GM21576 (cell line): Measurements from ENCODE around the gene HSPD1.
"Not testable (repeated sequence)": the region's sequence is repeated elsewhere in the genome, so short reads cannot be mapped to it uniquely, and the experiment has no call there.

Source experiments
- ATAC-seq: cut with Tn5 transposase; IDR thresholded peaks from one replicate; pipeline ENCODE4 v1.9.1; 2021; ENCODE audit warnings: mild to moderate bottlenecking, moderate library complexity; ENCODE audit not compliant: unreplicated experiment

HSPD1 gene

DNA sequence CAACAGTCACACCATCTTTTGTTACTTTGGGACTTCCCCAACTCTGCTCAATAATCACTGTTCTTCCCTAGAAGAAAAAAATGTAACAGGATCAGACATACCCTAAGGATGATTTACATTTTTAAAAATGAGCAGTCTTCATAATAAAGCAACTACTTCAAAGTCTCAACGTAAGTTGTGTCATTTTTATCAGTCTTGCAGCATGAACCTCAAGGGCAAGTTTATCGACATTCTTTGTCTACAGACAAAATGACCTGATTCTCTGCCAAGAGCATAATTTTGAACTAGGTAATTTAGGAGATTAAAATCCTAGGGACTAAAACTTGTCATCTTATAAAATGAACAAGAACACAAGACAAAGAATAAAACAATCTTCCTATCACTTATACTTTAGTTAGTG lies 2.3 kb downstream of the HSPD1 start:
- ATAC-seq = no peak

DNA sequence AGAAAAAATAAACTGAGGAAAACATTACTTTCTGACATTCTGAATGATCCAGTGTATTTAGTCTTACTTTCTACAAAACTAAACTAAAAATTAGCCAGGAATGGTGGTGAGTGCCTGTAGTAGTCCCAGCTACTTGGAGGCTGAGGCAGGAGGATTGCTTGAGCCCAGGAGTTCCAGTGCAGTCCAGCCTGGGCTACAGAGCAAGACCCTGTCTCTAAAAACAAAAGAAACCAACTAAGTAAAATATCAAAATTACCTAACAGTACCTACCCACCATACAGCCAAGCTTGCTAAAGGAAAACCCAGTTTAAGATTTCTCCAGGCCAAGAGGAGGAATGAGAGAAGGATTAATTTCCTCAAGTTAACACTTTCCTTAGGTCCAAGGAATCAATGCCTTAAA lies 2.9 kb downstream of the HSPD1 start:
- no peak for ATAC-seq

DNA sequence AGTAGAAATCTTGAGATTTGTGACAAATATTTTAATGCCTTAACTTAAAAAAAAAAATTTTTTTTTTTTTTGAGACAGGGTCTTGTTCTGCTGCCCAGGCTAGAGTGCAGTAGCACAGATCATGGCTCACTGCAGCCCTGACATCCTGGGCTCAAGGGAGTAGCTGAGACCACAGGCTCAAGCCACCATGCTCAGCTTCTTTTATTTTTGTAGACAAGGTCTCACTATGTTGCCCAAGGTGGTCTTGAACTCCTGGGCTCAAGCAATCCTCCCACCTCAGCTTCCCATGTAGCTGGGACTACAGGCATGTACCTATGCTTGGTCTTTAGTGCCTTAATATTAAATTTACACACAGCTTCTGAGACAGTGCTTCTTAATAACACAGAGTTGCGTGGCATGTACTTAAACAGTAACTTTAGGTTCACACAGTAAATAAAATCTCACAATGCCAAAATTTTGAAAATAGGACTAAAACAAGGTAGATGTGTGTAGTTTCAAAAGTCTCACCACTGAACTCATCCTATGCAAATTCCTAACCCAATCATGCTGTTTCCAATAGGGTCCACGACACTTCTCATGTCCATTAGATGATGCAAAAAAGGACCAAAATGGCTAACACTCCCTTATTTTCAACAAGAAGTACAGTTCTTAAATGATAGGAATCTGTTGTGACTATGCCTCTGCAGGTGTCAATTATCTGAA lies 4.1 kb downstream of the HSPD1 start:
- no peak for ATAC-seq

DNA sequence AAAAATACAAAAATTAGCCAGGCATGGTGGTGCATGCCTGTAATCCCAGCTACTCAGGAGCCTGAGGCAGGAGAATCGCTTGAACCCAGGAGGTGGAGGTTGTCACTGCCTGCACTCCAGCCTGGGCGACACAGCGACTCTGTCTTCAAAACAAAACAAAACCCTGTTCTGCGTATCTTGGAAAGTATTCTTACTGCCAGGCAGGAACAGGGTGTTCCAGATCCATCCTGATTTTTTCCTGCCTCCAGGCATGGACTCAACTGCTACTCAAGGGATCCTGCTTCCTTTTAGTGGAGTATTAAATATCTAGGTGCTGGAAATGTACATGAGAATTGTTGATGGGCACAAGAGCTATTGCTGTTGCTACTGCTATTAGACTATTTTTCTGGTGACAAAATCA lies 12.3 kb downstream of the HSPD1 start:
- ATAC-seq = no peak

DNA sequence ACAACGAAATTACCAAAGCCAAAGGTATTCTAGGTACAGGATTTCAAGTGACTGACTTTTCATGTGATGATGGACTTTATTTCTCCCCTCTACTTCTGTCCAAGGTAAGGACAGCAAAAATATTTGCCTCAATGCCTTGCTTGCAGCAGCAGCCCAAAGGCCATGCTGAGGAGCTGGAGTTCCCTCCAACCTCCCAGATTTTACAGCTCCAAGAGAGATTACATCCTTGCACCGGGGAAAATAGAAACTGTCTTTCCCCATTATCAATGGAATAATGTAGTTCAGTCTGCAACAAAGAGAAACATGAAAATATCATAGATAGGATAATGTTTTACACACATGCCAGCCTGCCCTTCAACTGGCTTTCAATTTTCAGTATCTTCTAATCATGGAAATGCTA lies 13.5 kb downstream of the HSPD1 start:
- no peak for ATAC-seq

DNA sequence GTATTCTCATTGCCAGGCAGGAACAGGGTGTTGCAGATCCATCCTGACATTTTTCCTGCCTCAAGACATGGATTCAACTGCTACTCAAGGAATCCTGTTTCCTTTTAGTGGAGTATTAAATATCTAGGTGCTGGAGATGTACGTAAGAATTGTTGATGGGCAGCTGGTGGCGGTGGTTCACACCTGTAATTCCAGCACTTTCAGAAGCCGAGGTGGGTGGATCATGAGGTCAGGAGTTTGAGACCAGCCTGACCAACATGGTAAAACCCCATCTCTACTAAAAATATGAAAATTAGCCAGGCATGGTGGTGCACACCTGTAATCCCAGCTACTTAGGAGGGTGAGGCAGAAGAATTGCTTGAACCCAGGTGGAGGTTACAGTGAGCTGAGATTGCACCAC lies 15.4 kb downstream of the HSPD1 start:
- not testable (repeated sequence) for ATAC-seq

DNA sequence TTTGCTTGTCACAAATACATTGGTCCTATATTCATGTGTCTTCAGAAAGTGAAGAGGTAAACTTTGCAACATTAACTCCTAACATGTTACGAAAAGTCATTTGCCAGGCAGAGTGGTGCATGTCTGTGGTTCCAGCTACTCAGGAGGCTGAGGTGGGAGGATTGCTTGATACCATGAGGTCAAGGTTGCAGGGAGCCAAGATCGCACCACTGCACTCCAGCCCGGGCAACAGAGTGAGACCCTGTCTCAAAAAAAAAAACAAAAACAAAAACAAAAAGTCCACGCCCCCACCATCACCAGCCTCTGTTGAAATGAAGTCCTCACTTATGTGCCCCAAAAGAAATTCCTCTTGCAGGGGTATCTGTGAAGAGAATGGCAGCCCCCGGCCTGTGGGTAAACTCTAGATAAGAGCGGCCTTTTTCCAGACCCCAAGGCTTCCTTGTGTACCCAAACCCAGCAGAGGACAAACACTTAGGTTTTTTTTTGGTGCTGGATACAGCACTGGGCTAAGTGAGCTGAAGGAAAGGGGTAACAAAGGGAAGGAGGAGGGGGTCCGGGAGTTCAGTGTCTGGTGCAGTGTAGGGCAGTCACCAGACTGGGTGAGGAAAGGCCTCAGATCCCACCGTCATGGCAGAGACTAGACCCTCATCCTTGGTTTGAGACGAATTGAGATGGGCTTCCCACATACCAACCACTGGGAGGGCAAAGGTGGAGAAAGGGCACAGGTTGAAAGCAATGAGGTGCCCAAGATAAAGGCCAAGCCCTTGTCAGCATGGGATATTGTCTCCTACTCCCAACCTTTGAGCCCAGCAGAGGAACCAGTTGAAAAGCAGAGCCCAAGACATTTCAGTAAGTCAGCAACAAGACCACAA lies 19.2 kb downstream of the HSPD1 start:
- no peak for ATAC-seq

DNA sequence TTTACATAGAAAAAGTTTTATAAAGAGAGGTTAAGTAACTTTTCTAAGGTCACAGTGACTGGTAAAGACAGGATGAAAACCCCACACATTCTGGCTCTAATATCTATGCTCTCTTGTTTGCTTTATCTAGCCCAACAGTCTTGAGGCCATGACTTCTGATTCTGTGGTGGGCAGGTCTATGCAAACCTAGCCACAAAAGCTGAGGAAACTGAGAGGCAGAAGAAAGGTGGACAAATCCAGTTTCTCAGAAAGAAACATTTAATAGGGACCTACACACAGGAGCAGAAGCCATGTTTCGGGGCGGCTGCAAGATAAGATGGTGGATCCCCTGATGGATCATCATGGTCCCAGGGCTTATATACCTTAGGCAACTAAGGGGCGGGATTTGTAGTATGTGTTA lies 21.8 kb downstream of the HSPD1 start:
- ATAC-seq = no peak

DNA sequence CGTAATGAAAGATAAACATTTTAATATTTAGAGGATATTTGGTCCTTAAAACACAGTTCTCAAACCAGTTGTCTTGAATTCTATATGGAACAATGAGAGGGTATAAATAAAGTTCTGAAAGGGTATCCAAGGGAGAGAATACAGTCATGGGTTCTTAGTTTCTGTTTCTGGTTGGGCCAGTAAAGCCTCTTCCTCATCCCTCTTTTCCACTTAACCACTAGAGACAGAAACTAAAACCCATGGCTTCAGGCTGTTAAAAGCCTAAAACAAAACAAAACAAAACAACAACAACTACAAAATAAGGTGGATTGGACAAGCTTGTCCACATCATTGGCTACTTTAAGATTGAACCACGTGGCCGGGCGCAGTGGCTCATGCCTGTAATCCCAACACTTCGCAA lies 27.5 kb downstream of the HSPD1 start:
- ATAC-seq = no peak

DNA sequence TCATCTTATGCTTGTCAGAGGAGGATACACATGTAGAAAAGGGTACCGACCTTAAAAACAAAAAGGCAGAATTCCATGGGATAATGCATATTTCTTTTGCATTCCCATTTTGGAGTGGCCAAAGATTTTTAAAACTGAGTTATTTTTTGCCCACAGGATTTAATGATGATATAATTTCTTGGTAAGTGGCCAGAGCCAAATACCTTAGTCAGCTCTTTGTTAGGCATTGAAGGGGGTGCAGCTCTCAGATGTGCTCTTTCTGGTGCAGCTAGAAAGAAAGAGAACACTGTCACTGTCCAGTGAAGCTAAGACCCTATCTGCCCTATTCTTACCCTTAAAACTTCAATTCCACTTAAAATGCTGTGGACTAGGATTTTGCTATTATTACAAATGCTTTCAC lies 35.5 kb downstream of the HSPD1 start:
- ATAC-seq = no peak

DNA sequence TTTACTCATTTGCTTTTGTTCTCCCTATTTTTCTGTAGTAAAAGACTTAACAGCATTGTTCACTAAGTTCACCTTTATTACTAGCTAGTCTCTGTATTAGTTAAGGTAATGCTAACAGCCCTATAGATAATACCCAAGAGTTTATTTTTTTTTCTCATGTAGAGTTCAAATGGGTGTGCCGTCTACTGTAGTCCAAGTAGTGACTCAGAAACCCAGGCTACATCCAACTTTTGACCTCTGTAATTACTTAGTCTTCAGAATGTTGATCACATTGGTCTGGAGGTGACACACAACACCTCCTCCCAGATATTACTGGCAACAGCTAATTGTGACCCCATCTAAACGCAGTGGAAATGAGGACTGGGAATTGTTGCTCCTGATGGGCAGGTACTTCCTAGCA lies 38.6 kb downstream of the HSPD1 start:
- no peak for ATAC-seq

DNA sequence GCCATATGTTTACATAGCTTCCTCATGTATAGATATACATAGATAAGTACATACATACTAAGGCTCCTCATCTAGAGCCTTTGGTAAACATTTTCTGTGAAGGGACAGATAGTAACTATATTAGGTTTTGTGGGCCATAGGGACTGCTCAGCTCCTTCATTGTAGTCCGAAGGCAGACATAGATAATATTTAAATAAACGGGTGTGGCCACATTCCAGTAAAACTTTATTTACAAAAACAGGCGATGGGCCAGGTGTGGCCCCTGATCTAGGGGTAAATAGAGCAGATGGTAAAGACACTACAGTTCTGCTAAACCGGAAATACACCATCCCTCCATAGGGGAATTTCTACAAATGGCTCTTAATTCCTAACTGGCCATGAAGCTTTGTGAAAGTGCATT lies 39.0 kb downstream of the HSPD1 start:
- no peak for ATAC-seq

DNA sequence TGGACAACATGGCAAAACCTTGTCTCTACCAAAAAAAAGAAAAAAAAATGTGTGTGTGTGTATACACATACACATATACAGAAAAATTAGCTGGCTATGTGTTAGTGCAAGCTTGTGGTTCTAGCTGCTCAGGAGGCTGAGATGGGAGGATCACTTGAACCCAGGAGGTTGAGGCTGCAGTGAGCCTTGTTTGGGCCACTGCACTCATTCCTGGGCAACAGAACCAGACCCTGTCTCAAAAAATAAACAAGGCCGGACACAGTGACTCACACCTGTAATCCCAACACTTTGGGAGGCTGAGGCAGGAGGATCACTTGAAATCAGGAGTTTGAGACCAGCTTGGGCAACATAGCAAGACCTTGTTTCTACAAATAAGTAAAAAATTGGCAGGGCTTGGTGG lies 44.2 kb downstream of the HSPD1 start:
- no peak for ATAC-seq

DNA sequence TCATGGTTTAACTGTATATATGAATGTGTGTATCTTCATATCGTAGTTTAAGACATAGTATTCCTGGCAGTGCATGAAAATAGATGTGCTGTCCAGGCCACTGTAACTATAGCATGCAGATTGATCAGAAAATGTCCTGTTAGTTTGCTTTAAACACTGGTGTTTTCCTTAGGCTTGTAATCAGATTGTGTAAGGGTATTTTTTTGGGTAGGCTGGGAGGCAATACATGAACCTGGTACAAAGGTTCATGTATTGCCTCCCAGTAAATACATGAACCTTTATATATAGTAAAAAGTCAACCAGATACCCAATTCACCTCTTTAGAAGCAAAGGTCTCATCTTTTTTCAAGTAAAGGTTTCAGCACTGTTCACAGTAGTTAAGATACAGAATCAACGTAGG lies 44.7 kb downstream of the HSPD1 start:
- no peak for ATAC-seq

DNA sequence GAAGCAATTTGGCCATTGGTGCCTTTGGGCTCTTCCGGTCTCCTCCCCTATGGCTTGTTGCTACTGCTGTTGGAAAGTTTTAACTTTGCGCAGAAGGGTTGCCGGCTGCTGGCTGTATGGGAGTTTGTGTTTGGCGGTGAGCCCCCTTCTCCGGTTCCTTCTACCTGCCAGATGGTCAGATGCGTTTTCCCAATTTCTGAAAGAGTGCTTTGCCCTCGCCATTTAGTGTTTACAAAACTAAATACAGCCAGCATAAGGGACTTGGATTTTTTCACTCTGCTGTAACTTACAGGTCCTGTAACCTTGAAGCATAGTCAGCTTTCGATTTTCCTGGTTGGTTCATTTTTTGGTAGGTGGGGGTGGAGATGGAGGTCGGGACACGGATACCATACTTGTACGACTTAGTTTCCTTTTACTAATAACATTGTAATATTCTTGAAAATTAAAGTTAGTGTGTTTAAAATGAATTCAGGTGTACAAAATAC lies 45.7 kb downstream of the HSPD1 start:
- ATAC-seq = peak; percentile 32

DNA sequence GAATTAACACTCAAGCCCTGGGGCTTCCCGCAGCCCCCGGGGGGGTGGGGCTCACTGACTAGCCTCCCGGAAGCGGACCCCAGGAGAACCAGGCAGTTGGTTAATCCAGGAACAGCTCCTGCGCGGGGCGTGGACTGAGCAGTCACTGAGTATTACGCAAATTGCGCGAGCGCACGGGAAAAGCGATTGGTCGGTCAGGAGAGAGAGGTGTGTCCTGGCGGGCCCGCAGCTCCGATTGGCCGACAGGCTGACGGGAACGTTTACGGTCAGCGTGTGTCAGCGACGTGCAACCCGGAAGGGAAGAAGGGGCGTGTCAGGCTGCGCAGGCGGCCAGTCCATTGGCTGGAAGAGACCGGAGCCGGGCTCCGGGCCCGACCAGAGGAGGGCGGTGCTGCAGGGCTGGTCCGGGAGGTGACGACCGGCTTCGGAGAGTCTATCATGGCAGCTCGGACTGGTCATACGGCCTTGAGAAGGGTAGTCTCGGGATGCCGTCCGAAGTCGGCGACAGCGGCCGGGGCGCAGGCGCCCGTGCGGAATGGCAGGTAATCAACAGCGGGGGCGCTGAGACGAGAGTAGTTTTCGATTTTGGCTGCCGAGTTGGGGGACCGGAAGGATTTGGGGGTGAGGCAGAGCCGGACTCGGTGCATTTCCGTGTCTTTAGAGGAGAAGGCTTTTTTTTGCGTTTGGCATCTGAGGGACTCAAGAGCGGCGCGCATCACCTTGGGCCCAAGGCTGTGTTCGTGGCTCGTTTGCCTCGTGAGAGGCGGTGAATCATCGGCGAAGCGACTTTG lies 46.3 kb downstream of the HSPD1 start, which contains the start of gene COQ10B:
COQ10B (plus strand) TSS at position 430 of the 791 bp plus-strand sequence; CDS start at position 439, 9 bp downstream.
- peak; percentile 94 for ATAC-seq

DNA sequence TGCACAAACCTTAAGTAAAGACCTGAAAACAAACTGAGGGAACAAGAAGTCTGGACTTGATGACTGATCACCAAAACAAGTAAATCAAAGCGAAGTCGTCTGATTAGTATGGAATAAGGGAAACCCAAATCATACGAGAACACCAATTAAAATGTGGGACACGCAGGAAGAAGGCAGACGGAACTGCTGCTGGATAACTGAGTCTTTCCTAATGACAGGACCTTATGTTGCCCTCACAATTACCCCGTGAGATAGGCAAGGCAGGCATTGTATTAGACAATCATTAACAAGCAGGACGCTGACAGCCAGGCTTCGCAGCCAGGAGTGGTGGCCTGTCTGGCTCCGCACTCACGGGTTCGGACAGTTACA lies 46.9 kb downstream of the HSPD1 start:
- no peak for ATAC-seq

DNA sequence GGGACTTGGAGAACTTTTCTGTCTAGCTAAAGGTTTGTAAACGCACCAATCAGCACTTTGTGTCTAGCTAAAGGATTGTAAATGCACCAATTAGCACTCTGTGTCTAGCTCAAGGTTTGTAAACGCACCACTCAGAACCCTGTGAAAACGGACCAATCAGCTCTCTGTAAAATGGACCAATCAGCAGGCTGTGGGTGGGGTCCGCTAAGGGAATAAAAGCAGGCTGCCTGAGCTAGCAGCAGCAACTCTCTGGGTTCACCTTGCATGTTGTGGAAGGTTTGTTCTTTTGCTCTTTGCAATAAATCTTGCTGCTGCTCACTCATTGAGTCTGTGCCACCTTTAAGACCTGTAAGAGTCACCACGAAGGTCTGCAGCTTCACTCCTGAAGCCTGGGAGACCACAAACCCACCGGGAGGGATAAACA lies 48.7 kb downstream of the HSPD1 start:
- ATAC-seq = not testable (repeated sequence)

DNA sequence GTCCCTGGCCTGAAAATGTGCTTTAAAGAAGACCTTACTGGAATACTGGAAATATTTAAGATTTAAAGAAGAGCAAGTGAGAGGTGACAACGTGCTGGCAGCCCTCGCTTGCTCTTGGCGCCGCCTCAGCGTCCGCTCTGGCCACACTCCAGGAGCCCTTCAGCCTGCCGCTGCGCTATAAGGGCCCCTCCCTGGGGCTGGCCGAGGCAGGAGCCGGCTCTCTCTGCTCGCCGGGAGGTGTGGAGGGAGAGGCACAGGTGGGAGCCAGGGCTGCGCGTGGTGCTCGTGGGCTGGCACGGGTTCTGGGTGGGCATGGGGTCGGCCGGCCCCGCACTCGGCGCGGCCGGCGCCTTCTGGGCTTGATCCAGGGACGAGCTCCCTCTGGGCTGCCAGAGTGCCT lies 49.2 kb downstream of the HSPD1 start:
- no peak for ATAC-seq

DNA sequence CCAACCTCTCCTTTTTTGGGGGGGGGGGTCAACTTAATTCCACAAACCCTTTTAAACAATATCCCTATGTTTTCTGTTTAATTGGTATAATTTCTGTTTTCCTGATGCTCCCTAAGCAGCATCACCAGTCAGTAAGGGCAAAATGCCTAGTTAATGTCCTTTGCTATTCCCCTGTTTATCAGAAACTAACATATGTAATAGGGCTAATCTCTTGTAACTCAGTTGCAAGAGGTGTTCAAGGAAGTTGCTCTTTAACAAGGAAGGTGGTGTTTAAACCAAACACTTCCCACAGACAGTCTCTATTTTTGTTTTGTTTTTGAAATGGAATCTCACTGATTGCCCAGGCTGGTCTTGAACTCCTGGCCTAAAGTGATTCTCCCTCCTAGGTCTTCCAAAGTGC lies 52.8 kb downstream of the HSPD1 start:
- no peak for ATAC-seq

DNA sequence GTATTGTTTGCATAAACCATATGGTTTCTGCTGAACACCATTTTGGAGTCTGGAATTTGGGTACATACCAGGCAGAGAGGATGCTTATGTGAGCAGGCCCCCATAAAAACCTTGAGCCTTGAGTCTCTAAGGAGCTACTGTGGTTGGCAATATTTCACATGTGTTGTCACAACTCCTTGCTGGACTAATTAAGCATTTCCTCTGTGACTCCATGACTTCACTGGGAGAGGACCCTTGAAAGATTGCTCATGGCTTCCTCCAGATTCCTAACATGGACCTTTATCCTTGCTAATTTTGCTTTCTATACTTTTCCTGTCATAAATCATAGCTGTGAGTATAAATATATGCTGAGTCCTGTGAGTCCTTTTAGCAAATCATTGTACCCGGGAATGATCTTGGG lies 53.9 kb downstream of the HSPD1 start:
- no peak for ATAC-seq
